HepG2 (cell line): ENCODE measurements around the gene AHCYL1. TPM values are rescaled to one million over a fixed set of nuclear protein-coding genes. Genes with fewer than 3 reads are reported as not detected.

ENCODE experiments used
- ATF5 ChIP-seq: sonication (generic); formaldehyde crosslinking; IDR thresholded peaks from 2 replicates; pipeline ENCODE4 v1.4.0; 2020; ENCODE audit warnings: mild to moderate bottlenecking, low read depth, missing genetic modification reagents
- ELF1 ChIP-seq: sonication (generic); formaldehyde crosslinking; IDR thresholded peaks from 2 replicates; pipeline ENCODE4 v1.4.0; 2020; ENCODE audit warnings: missing genetic modification reagents
- FOXA3 ChIP-seq: IDR thresholded peaks from 2 replicates; pipeline ENCODE4 v1.6.1; 2016; ENCODE audit warnings: missing genetic modification reagents, missing compliant biosample characterization
- IRF2 ChIP-seq: IDR thresholded peaks from 2 replicates; pipeline ENCODE4 v1.6.1; 2018; ENCODE audit warnings: missing genetic modification reagents, missing compliant biosample characterization
- MTA1 ChIP-seq: sonication (generic); formaldehyde crosslinking; IDR thresholded peaks from 2 replicates; pipeline ENCODE4 v1.4.0; 2020; ENCODE audit warnings: missing genetic modification reagents, mild to moderate bottlenecking, borderline replicate concordance
- PRDM10 ChIP-seq: sonication (generic); formaldehyde crosslinking; IDR thresholded peaks from 2 replicates; pipeline ENCODE4 v1.4.0; 2020; ENCODE audit warnings: low read depth, missing genetic modification reagents
- TEAD2 ChIP-seq: sonication (generic); formaldehyde crosslinking; IDR thresholded peaks from 2 replicates; pipeline ENCODE4 v1.9.0; 2021; ENCODE audit warnings: missing genetic modification reagents
- TRIM24 ChIP-seq: sonication (generic); formaldehyde crosslinking; IDR thresholded peaks from 2 replicates; pipeline ENCODE4 v1.8.0; 2022; ENCODE audit warnings: mild to moderate bottlenecking, missing genetic modification reagents
- YEATS4 ChIP-seq: sonication (generic); formaldehyde crosslinking; IDR thresholded peaks from 2 replicates; pipeline ENCODE4 v1.4.0; 2020; ENCODE audit warnings: missing genetic modification reagents, borderline replicate concordance
- ZFY ChIP-seq: sonication (generic); formaldehyde crosslinking; IDR thresholded peaks from 2 replicates; pipeline ENCODE4 v1.4.0; 2020; ENCODE audit warnings: missing genetic modification reagents
- ZNF232 ChIP-seq: sonication (generic); formaldehyde crosslinking; IDR thresholded peaks from 2 replicates; pipeline ENCODE4 v1.4.0; 2020; ENCODE audit warnings: missing genetic modification reagents, borderline replicate concordance
- ZNF235 ChIP-seq: sonication (generic); formaldehyde crosslinking; IDR thresholded peaks from 2 replicates; pipeline ENCODE4 v1.8.1; 2023; ENCODE audit warnings: mild to moderate bottlenecking, missing genetic modification reagents, borderline replicate concordance
- ZNF383 ChIP-seq: sonication (generic); formaldehyde crosslinking; IDR thresholded peaks from 2 replicates; pipeline ENCODE4 v1.4.0; 2020; ENCODE audit warnings: missing genetic modification reagents, mild to moderate bottlenecking, borderline replicate concordance
- polyA plus RNA-seq, 8 experiments: library from polyadenylated mRNA; depleted of rRNA in 3 of 8; stranded (reverse) in 7 of 8; unstranded in 1 of 8; fragments of >200 nt; fragmentation: Illumina TruSeq in 4 of 8; extraction: Trizol in 4 of 8; gene quantifications; 2 replicates each; pipeline versions ENCODE4 v1.2.1 to v1.2.3, GENCODE V29; 2011 to 2016; ENCODE audit warnings: low read depth in 4 of 8, missing spikeins in 1 of 8, mixed read lengths in 1 of 8; ENCODE audit not compliant: insufficient read depth in 1 of 8
- total RNA-seq, 5 experiments: library from RNA; depleted of rRNA; stranded (reverse); fragments of >200 nt; fragmentation: Illumina TruSeq; extraction: Trizol; gene quantifications; 2 replicates each; pipeline ENCODE4 v1.2.3, GENCODE V29; 2016; ENCODE audit warnings: low read depth in 1 of 5
- TF ChIP-seq, protein P1 (sequence below): sonication (generic); formaldehyde crosslinking; IDR thresholded peaks from 2 replicates; pipeline ENCODE4 v1.4.0; 2020; ENCODE audit warnings: missing genetic modification reagents, low read depth, mild to moderate bottlenecking, borderline replicate concordance
- TF ChIP-seq, protein P2 (sequence below): IDR thresholded peaks from 2 replicates; pipeline ENCODE4 v1.6.1; 2018; ENCODE audit warnings: missing genetic modification reagents
- TF ChIP-seq, protein P3 (sequence below): sonication (generic); formaldehyde crosslinking; IDR thresholded peaks from 2 replicates; pipeline ENCODE4 v1.9.0; 2022; ENCODE audit warnings: missing genetic modification reagents, mild to moderate bottlenecking, borderline replicate concordance
- TF ChIP-seq, protein P4 (sequence below): sonication (generic); formaldehyde crosslinking; IDR thresholded peaks from 2 replicates; pipeline ENCODE4 v1.8.1; 2023; ENCODE audit warnings: mild to moderate bottlenecking, missing genetic modification reagents

Gene AHCYL1
- total and polyA plus RNA-seq, 2 of the 13 experiments (the other 11 are each of a cell fraction or from before 2014, with no cell fraction given) = 40.9 to 76.3 TPM

- TF ChIP-seq ZNF383 (CRISPR knock-in tag) (no peak), MTA1 (no peak), TRIM24 (CRISPR knock-in tag) (no peak), ZNF235 (CRISPR knock-in tag) (no peak), ZFY (0 out of 2 replicates have a peak, but pooled peaks have one; percentile 20), PRDM10 (no peak), TEAD2 (CRISPR knock-in tag) (no peak), IRF2 (CRISPR knock-in tag) (no peak), FOXA3 (CRISPR knock-in tag) (0 out of 2 replicates have a peak, but pooled peaks have one; percentile 35), YEATS4 (no peak), ELF1 (CRISPR knock-in tag) (0 out of 2 replicates have a peak, but pooled peaks have one; percentile 28), ATF5 (CRISPR knock-in tag) (no peak), ZNF232 (CRISPR knock-in tag) (no peak)
- TF ChIP-seq, protein P1, sequence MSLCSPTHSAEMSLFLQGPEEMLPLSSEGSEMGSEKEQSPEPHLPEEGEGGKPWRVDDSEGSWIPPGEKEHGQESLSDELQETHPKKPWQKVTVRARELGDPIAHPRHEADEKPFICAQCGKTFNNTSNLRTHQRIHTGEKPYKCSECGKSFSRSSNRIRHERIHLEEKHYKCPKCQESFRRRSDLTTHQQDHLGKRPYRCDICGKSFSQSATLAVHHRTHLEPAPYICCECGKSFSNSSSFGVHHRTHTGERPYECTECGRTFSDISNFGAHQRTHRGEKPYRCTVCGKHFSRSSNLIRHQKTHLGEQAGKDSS = no peak
- TF ChIP-seq, protein P2, sequence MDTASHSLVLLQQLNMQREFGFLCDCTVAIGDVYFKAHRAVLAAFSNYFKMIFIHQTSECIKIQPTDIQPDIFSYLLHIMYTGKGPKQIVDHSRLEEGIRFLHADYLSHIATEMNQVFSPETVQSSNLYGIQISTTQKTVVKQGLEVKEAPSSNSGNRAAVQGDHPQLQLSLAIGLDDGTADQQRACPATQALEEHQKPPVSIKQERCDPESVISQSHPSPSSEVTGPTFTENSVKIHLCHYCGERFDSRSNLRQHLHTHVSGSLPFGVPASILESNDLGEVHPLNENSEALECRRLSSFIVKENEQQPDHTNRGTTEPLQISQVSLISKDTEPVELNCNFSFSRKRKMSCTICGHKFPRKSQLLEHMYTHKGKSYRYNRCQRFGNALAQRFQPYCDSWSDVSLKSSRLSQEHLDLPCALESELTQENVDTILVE (CRISPR knock-in tag) = no peak
- TF ChIP-seq, protein P3, sequence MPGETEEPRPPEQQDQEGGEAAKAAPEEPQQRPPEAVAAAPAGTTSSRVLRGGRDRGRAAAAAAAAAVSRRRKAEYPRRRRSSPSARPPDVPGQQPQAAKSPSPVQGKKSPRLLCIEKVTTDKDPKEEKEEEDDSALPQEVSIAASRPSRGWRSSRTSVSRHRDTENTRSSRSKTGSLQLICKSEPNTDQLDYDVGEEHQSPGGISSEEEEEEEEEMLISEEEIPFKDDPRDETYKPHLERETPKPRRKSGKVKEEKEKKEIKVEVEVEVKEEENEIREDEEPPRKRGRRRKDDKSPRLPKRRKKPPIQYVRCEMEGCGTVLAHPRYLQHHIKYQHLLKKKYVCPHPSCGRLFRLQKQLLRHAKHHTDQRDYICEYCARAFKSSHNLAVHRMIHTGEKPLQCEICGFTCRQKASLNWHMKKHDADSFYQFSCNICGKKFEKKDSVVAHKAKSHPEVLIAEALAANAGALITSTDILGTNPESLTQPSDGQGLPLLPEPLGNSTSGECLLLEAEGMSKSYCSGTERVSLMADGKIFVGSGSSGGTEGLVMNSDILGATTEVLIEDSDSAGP (CRISPR knock-in tag) = no peak
- TF ChIP-seq, protein P4, sequence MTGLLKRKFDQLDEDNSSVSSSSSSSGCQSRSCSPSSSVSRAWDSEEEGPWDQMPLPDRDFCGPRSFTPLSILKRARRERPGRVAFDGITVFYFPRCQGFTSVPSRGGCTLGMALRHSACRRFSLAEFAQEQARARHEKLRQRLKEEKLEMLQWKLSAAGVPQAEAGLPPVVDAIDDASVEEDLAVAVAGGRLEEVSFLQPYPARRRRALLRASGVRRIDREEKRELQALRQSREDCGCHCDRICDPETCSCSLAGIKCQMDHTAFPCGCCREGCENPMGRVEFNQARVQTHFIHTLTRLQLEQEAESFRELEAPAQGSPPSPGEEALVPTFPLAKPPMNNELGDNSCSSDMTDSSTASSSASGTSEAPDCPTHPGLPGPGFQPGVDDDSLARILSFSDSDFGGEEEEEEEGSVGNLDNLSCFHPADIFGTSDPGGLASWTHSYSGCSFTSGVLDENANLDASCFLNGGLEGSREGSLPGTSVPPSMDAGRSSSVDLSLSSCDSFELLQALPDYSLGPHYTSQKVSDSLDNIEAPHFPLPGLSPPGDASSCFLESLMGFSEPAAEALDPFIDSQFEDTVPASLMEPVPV (CRISPR knock-in tag) = no peak
These were observed 36.8 kb upstream of the AHCYL1 start (continued) for GRCh38 chr1:109947582-109948284.
